ENCODE data around the gene BRINP1. TPM values are rescaled to one million over a fixed set of nuclear protein-coding genes. Genes with fewer than 3 reads are reported as not detected.

The BRINP1 gene
- total RNA-seq, 2 donors from 2014 or later, result 1.0 TPM; not detected in 1

GRCh38 chr9:119165131-119165530 lies 204.1 kb downstream of the BRINP1 start:
- Histone ChIP-seq H3K4me1 (no peaks in the 10 kb centered on the region), H3K27me3 (no peaks in the 10 kb centered on the region), H3K9me3 (no peaks in the 10 kb centered on the region), H3K36me3 (replicated peaks in 1 of 2; ENCODE audit: insufficient read depth in 1 of 2, low read depth in 2 of 2) (no peaks in the 10 kb centered on the region), H3K4me3 (no peak overlapping the region), H3K27ac (no peak overlapping the region)
- DNase-seq (no peak), ATAC-seq (no peak)
- intact Hi-C loops (cut with DNase I), result no loop called here
- 69 to 70% methylated on average over 1 of the region's 1 CpG for WGBS, 2 donors
- TF ChIP-seq CTCF (IDR thresholded peaks at IDR 0.05), result no peak
- TF ChIP-seq POLR2A (IDR thresholded peaks at IDR 0.05), result no peak

- intact Hi-C loops (cut with DNase I), result no loop called here
- ATAC-seq, result no peak
- no peak overlapping the region for H3K27ac ChIP-seq
These were observed 204.5 kb downstream of the BRINP1 start for GRCh38 chr9:119164716-119165115.

GRCh38 chr9:119160551-119160950 lies 208.7 kb downstream of the BRINP1 start:
- intact Hi-C loops (cut with DNase I), result no loop called here
- TF ChIP-seq POLR2A (IDR thresholded peaks at IDR 0.05), result no peak
- no peak for TF ChIP-seq CTCF (IDR thresholded peaks at IDR 0.05)
- DNase-seq (peak in 1 of 4 donors; percentile 15), ATAC-seq (no peak)
- Histone ChIP-seq H3K4me1 (no peaks in the 10 kb centered on the region), H3K27me3 (no peaks in the 10 kb centered on the region), H3K4me3 (no peak overlapping the region), H3K36me3 (replicated peaks in 1 of 2; ENCODE audit: insufficient read depth in 1 of 2, low read depth in 2 of 2) (no peaks in the 10 kb centered on the region), H3K27ac (no peak overlapping the region), H3K9me3 (no peaks in the 10 kb centered on the region)

More at GRCh38 chr9:119164716-119165115, 204.5 kb downstream of the BRINP1 start:
- H3K36me3 ChIP-seq (replicated peaks in 1 of 2; ENCODE audit: insufficient read depth in 1 of 2, low read depth in 2 of 2), result no peaks in the 10 kb centered on the region
- H3K4me3 ChIP-seq, result no peak overlapping the region
- TF ChIP-seq CTCF (IDR thresholded peaks at IDR 0.05) (no peak), POLR2A (IDR thresholded peaks at IDR 0.05) (no peak)
- no peaks in the 10 kb centered on the region for H3K9me3 ChIP-seq
- DNase-seq, result no peak
- no peaks in the 10 kb centered on the region for H3K27me3 ChIP-seq
- H3K4me1 ChIP-seq, result no peaks in the 10 kb centered on the region

- WGBS, 2 donors, result 77 to 92% methylated on average over 2 of the region's 2 CpGs
- H3K9me3 ChIP-seq, result no peaks in the 10 kb centered on the region
- DNase-seq (no peak), ATAC-seq (no peak)
- H3K27me3 ChIP-seq, result no peaks in the 10 kb centered on the region
- H3K4me1 ChIP-seq, result no peaks in the 10 kb centered on the region
- no peak for TF ChIP-seq POLR2A (IDR thresholded peaks at IDR 0.05)
- no peak for TF ChIP-seq CTCF (IDR thresholded peaks at IDR 0.05)
- intact Hi-C loops (cut with DNase I), result no loop called here
- H3K27ac ChIP-seq, result no peak overlapping the region
- no peaks in the 10 kb centered on the region for H3K36me3 ChIP-seq (replicated peaks in 1 of 2; ENCODE audit: insufficient read depth in 1 of 2, low read depth in 2 of 2)
- no peak overlapping the region for H3K4me3 ChIP-seq
These were observed 209.8 kb downstream of the BRINP1 start for GRCh38 chr9:119159386-119159785.

GRCh38 chr9:119157196-119157595 lies 212.0 kb downstream of the BRINP1 start:
- ATAC-seq (no peak), DNase-seq (no peak)
- H3K4me1 ChIP-seq, result no peaks in the 10 kb centered on the region
- no peak overlapping the region for H3K4me3 ChIP-seq
- no peak overlapping the region for H3K27ac ChIP-seq
- TF ChIP-seq CTCF (IDR thresholded peaks at IDR 0.05) (no peak), POLR2A (IDR thresholded peaks at IDR 0.05) (no peak)
- no peaks in the 10 kb centered on the region for H3K27me3 ChIP-seq
- H3K36me3 ChIP-seq (replicated peaks in 1 of 2; ENCODE audit: insufficient read depth in 1 of 2, low read depth in 2 of 2), result no peaks in the 10 kb centered on the region
- H3K9me3 ChIP-seq, result no peaks in the 10 kb centered on the region
- 44 to 56% methylated on average over 2 of the region's 2 CpGs for WGBS, 2 donors
- intact Hi-C loops (cut with DNase I), result no loop called here
